ENCODE data around the gene OTOA. TPM values are rescaled to one million over a fixed set of nuclear protein-coding genes. Genes with fewer than 3 reads are reported as not detected.

Gene OTOA
- total and polyA plus RNA-seq, 2 of the 13 experiments (the other 11 are each of a cell fraction or from before 2014, with no cell fraction given), result 0.05 to 0.15 TPM

- WGBS (ENCODE audit: low lambda C conversion rate), result 18% methylated on average over 6 of the region's 6 CpGs
- no peaks in the 10 kb centered on the region for H3K9me3 ChIP-seq (ENCODE audit: low read length)
- H3K9ac ChIP-seq (ENCODE audit: insufficient read depth, low read depth, low read length), result no peak overlapping the region
- H3K4me2 ChIP-seq (ENCODE audit: low read depth, low read length), result no peak overlapping the region
- peaks cover 2 to 3% of the 10 kb centered on the region in 2 experiments; a peak in 1 of 5 replicates for H3K27me3 ChIP-seq (ENCODE audit: control insufficient read depth in 1 of 2, insufficient read depth in 2 of 2, low read length in 2 of 2)
- H3K4me3 ChIP-seq (replicated peaks in 1 of 3; ENCODE audit: insufficient read depth in 1 of 3, low read depth in 2 of 3, low read length in 3 of 3), result no peak overlapping the region
- no peak overlapping the region for H2AFZ ChIP-seq (ENCODE audit: low read length)
- peak; percentile 50 for DNase-seq (ENCODE audit: low spot score)
- no peaks in the 10 kb centered on the region for H3K79me2 ChIP-seq (ENCODE audit: insufficient read depth, low read length)
- BruUV-seq (replicated peaks), result no TSS peak
- H3K36me3 ChIP-seq (replicated peaks in 1 of 2; ENCODE audit: control insufficient read depth in 1 of 2, insufficient read depth in 2 of 2, low read length in 2 of 2), result no peaks in the 10 kb centered on the region
- in situ Hi-C loops (cut with HindIII; ENCODE audit: extremely low pct_ligation_motif_present, low pct_unique_long_range_greater_than_20kb) (no loop called here), intact Hi-C loops (cut with micrococcal nuclease; ENCODE audit: unreplicated experiment) (no loop called here)
- no peak for FAIRE-seq
- ChIA-PET CTCF (ENCODE audit: low intra/inter-chr PET ratio, low total read pairs) (no interaction called here), POLR2A (no interaction called here)
- peak; percentile 58 for ATAC-seq
- H4K20me1 ChIP-seq (ENCODE audit: insufficient read depth, low read length), result no peaks in the 10 kb centered on the region
- H3K27ac ChIP-seq (ENCODE audit: extremely low read length, insufficient read depth, low read length), result no peak overlapping the region
- no peaks in the 10 kb centered on the region for H3K4me1 ChIP-seq (ENCODE audit: insufficient read depth, low read length)
- TF ChIP-seq ZNF891 (CRISPR knock-in tag; IDR thresholded peaks at IDR 0.05) (no peak), FOXM1 (CRISPR knock-in tag; IDR thresholded peaks at IDR 0.05) (no peak), CHCHD3 (CRISPR knock-in tag; IDR thresholded peaks at IDR 0.05) (no peak), ISL2 (CRISPR knock-in tag; IDR thresholded peaks at IDR 0.05) (no peak), MIER2 (CRISPR knock-in tag; IDR thresholded peaks at IDR 0.05) (peak; percentile 52; the same call in 1 of the 2 replicates), GATA4 (IDR thresholded peaks at IDR 0.05; ENCODE audit: borderline replicate concordance, low read depth) (no peak), ZSCAN9 (CRISPR knock-in tag; IDR thresholded peaks at IDR 0.05; ENCODE audit: borderline replicate concordance) (no peak), CREB1 (IDR thresholded peaks at IDR 0.05) (0 out of 2 replicates have a peak, but pooled peaks have one; percentile 10), CREB1 (CRISPR knock-in tag; IDR thresholded peaks at IDR 0.05) (no peak), ONECUT2 (CRISPR knock-in tag; IDR thresholded peaks at IDR 0.05) (no peak), PAF1 (CRISPR knock-in tag; IDR thresholded peaks at IDR 0.05) (no peak), SCMH1 (CRISPR knock-in tag; IDR thresholded peaks at IDR 0.05; ENCODE audit: borderline replicate concordance) (no peak), HNF4A (CRISPR knock-in tag; IDR thresholded peaks at IDR 0.05) (peak; percentile 35; the same call in 1 of the 2 replicates), RAD21 (CRISPR knock-in tag; IDR thresholded peaks at IDR 0.05) (0 out of 2 replicates have a peak, but pooled peaks have one; percentile 11), ZFP82 (CRISPR knock-in tag; IDR thresholded peaks at IDR 0.05; ENCODE audit: borderline replicate concordance) (no peak), PLRG1 (conservative IDR thresholded peaks at IDR 0.05) (no peak), THAP9 (CRISPR knock-in tag; IDR thresholded peaks at IDR 0.05; ENCODE audit: borderline replicate concordance) (no peak)
- TF ChIP-seq, protein P1, sequence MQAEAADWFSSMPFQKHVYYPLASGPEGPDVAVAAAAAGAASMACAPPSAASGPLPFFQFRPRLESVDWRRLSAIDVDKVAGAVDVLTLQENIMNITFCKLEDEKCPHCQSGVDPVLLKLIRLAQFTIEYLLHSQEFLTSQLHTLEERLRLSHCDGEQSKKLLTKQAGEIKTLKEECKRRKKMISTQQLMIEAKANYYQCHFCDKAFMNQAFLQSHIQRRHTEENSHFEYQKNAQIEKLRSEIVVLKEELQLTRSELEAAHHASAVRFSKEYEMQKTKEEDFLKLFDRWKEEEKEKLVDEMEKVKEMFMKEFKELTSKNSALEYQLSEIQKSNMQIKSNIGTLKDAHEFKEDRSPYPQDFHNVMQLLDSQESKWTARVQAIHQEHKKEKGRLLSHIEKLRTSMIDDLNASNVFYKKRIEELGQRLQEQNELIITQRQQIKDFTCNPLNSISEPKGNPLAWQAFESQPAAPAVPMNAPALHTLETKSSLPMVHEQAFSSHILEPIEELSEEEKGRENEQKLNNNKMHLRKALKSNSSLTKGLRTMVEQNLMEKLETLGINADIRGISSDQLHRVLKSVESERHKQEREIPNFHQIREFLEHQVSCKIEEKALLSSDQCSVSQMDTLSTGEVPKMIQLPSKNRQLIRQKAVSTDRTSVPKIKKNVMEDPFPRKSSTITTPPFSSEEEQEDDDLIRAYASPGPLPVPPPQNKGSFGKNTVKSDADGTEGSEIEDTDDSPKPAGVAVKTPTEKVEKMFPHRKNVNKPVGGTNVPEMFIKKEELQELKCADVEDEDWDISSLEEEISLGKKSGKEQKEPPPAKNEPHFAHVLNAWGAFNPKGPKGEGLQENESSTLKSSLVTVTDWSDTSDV (CRISPR knock-in tag; IDR thresholded peaks at IDR 0.05), result no peak
- TF ChIP-seq, protein P2, sequence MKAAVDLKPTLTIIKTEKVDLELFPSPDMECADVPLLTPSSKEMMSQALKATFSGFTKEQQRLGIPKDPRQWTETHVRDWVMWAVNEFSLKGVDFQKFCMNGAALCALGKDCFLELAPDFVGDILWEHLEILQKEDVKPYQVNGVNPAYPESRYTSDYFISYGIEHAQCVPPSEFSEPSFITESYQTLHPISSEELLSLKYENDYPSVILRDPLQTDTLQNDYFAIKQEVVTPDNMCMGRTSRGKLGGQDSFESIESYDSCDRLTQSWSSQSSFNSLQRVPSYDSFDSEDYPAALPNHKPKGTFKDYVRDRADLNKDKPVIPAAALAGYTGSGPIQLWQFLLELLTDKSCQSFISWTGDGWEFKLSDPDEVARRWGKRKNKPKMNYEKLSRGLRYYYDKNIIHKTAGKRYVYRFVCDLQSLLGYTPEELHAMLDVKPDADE (CRISPR knock-in tag; IDR thresholded peaks at IDR 0.05), result no peak
- TF ChIP-seq, protein P3, sequence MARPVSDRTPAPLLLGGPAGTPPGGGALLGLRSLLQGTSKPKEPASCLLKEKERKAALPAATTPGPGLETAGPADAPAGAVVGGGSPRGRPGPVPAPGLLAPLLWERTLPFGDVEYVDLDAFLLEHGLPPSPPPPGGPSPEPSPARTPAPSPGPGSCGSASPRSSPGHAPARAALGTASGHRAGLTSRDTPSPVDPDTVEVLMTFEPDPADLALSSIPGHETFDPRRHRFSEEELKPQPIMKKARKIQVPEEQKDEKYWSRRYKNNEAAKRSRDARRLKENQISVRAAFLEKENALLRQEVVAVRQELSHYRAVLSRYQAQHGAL (CRISPR knock-in tag; IDR thresholded peaks at IDR 0.05; ENCODE audit: not compliant biosample characterization), result no peak
Measured at GRCh38 chr16:21684199-21684598, 20.4 kb downstream of the OTOA start.
